ENCODE measurements around the gene KCNMA1.

KCNMA1 gene

DNA sequence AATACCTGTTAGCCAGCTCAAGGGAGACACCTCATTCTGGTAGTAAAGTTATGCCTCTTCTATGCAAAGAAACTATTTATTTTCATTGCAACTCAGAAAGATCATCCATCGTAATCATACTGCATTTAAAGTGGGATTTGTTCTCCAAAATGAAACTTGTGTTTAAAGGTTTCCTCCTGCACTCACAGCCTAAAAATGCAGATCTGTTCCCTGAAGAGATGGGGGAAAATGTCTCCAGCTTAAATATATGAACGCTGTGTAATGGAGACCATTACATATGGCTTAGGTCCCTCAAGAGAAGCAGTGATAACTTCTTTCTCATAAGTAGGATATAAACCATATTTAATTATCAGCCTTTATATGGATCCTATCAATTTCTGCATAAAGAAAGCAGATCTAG lies 665.1 kb downstream of the KCNMA1 start:
- no peak for DNase-seq (ENCODE audit: insufficient read length, low spot score)
- no peak for FAIRE-seq
- TF ChIP-seq, protein P1, sequence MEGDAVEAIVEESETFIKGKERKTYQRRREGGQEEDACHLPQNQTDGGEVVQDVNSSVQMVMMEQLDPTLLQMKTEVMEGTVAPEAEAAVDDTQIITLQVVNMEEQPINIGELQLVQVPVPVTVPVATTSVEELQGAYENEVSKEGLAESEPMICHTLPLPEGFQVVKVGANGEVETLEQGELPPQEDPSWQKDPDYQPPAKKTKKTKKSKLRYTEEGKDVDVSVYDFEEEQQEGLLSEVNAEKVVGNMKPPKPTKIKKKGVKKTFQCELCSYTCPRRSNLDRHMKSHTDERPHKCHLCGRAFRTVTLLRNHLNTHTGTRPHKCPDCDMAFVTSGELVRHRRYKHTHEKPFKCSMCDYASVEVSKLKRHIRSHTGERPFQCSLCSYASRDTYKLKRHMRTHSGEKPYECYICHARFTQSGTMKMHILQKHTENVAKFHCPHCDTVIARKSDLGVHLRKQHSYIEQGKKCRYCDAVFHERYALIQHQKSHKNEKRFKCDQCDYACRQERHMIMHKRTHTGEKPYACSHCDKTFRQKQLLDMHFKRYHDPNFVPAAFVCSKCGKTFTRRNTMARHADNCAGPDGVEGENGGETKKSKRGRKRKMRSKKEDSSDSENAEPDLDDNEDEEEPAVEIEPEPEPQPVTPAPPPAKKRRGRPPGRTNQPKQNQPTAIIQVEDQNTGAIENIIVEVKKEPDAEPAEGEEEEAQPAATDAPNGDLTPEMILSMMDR (IDR thresholded peaks at IDR 0.05; ENCODE audit: insufficient read depth, missing control alignments) = no peak

DNA sequence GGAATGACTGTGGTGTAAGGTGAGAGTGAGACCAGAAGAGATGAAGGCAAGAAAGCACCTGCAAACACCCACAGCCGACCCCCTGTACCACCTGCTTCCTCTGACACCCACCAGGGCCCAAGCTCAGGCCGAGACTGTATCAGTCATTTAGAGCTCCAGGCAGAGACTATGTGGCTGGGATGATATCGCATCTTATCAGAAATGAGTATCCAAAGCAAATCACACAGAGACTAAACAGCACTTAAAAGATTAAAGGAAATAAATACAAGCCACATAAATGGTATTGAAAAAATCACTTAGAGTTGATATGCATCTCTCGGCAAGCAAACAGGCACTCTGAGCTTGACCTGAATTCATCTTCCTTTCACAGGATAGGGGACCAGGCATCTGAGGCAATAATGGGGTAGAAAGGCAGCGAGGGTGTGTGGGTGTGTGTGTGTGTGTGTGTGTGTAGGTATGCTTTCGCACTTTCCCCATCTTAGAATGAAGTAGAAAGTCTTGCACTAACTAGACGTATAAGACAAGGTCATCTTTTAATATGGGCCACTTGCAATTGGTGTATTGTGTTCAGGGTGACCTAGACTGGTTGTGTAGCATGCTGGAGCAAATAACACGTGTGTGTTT lies 665.9 kb downstream of the KCNMA1 start:
- FAIRE-seq (no peak), DNase-seq (ENCODE audit: insufficient read length, low spot score) (no peak)
- TF ChIP-seq, protein P1 (IDR thresholded peaks at IDR 0.05; ENCODE audit: insufficient read depth, missing control alignments) = no peak

DNA sequence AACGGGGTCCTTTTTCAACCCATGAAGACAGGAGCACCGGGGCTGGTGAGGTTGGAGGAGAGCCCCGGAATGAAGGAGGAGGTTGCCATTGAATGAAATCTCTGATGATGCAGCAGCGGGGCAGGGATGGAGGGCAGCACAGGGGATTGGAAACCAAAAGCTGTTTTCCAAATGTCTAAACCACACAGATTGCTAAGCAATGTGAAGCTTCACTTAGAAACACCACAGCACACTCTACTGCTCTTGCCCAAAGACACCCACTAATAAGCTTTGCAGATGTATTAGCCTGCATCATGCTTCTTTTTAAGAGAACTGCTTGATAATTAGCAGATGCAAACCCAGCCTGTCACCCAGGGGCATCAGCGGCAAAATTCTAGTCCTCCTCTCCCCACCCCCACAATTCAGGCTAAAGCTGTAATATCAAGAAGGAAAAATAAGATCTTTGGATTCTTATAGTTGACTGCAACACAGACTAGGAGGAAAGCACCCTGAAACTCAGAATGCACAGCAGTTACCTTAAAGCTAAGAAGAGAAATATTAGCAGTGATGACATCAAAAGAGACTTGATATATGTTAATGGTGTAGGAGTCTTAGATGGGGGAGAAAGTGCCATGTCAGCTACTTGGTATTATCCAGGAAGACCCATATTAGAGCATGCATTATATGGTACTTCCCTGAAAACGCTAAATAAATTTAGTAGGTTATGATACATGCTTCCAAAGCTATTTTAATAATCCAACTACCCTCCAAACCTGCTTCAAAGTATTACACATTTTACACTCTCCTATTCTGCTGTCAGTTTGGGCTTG lies 666.7 kb downstream of the KCNMA1 start:
- no peak for FAIRE-seq
- no peak for DNase-seq (ENCODE audit: insufficient read length, low spot score)

DNA sequence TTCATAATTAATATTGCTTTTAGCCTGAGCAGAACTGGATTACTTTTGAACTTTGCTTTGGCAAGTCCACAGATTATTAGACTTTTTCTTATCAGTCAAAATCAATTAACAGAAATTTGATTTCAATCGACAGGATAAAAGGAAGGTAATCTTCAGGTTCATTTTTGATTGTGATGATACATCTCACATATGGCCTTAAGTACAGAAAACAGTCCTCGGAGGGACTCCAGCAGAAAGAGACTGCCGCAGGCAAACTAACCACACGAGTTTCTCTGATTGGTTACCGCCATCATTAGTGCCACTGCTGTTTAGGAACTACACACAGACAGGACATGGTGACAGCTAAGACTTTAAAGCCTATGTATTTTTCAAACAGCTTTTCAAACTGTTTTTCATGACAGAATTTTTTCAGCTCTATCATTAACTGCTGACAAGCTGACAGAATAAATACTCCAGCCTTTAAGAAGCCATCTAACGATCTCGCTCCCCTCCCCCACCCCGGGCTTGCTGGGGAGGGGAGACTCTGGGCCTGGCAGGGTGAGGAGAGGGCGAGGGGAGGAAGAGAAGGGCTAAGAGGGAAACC lies 668.2 kb downstream of the KCNMA1 start:
- TF ChIP-seq, protein P1 (IDR thresholded peaks at IDR 0.05; ENCODE audit: insufficient read depth, missing control alignments) = no peak
- no peak for FAIRE-seq
- no peak for DNase-seq (ENCODE audit: insufficient read length, low spot score)

More for the DNA sequence above, 666.7 kb downstream of the KCNMA1 start:
- TF ChIP-seq, protein P1 (IDR thresholded peaks at IDR 0.05; ENCODE audit: insufficient read depth, missing control alignments) = no peak

DNA sequence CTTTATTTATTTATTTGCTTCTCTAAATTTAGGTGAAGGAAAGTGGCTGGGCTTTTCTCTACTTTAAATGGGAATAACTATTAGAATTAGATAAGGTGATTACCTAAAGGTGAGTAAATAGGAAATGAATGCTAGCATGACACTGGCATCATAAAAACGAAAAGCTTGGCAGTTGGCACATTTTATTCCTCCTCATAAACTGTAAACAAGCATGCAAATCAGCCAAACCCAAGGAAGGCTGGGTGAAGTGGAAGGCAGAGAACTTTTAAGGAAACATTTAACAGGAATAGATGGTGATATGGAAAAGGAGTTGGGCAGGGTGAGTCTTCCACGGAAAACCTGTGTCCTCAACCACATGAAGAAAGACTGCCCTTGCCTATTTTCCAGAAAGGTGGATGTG lies 669.1 kb downstream of the KCNMA1 start:
- no peak for DNase-seq (ENCODE audit: insufficient read length, low spot score)
- FAIRE-seq = no peak
- TF ChIP-seq, protein P1 (IDR thresholded peaks at IDR 0.05; ENCODE audit: insufficient read depth, missing control alignments) = no peak

DNA sequence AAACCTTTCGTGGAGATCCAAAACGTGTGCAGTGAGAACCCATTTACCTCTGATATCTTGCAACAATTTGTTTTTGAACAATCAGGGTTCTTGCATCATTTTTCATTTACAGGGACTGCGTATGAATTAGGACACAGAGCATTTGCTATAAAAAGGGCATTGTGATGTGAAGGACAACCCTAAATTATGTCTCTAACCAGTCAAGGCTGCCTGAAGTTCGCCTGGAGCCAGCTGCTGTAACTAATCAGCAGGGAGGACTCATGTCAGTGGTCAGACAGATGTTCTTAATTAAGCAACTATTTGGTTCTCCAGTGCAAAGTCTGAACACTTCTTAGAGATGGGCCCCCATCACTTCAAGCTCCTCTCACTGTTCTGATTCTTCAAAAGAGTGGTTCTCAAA lies 674.8 kb downstream of the KCNMA1 start:
- TF ChIP-seq, protein P1 (IDR thresholded peaks at IDR 0.05; ENCODE audit: insufficient read depth, missing control alignments) = no peak
- DNase-seq (ENCODE audit: insufficient read length, low spot score) = no peak
- FAIRE-seq = no peak

Data from D721Med (cell line).